Progenitor cell of endocrine pancreas (in vitro differentiated cells): ENCODE measurements around the gene ZPR1. TPM values are rescaled to one million over a fixed set of nuclear protein-coding genes. Genes with fewer than 3 reads are reported as not detected.
"Not testable (repeated sequence)": the region's sequence is repeated elsewhere in the genome, so short reads cannot be mapped to it uniquely, and the experiment has no call there.

ENCODE experiments used
- DNase-seq: peaks from one replicate; pipeline ENCODE4 v3.0.0; 2021; ENCODE audit warnings: low spot score; ENCODE audit not compliant: unreplicated experiment
- H3K27ac Mint-ChIP-seq: 2 replicates; pipeline ENCODE4 v1.8.0; 2021; ENCODE audit warnings: mild to moderate bottlenecking, moderate library complexity, mixed read lengths
- H3K27me3 Mint-ChIP-seq: 2 replicates; pipeline ENCODE4 v1.8.0; 2021; ENCODE audit warnings: mixed read lengths
- H3K36me3 Mint-ChIP-seq: 2 replicates; pipeline ENCODE4 v1.8.0; 2022; ENCODE audit warnings: mixed read lengths; ENCODE audit not compliant: insufficient read depth
- H3K4me1 Mint-ChIP-seq: 2 replicates; pipeline ENCODE4 v1.8.0; 2021; ENCODE audit warnings: low read depth, mixed read lengths
- H3K4me3 Mint-ChIP-seq: 2 replicates; pipeline ENCODE4 v1.8.0; 2021; ENCODE audit warnings: low read depth, mild to moderate bottlenecking, moderate library complexity, mixed read lengths
- H3K9me3 Mint-ChIP-seq: 2 replicates; pipeline ENCODE4 v1.8.0; 2021; ENCODE audit warnings: low read depth, mixed read lengths
- CTCF ChIP-seq: fragments of 200-600 bp; sonication (generic); IDR thresholded peaks from one replicate; pipeline ENCODE4 v1.5.0; 2021; ENCODE audit warnings: antibody characterized with exemption, mild to moderate bottlenecking; ENCODE audit not compliant: unreplicated experiment
- total RNA-seq: library from RNA; stranded (reverse); gene quantifications from 2 replicates; pipeline ENCODE4 v1.2.1, GENCODE V29; 2021

ZPR1 gene
- total RNA-seq, 1 donor from 2014 or later = 48.6 TPM

- DNase-seq = no peak
- no peak overlapping the region for H3K27ac Mint-ChIP-seq
- H3K4me1 Mint-ChIP-seq = no peaks in the 10 kb centered on the region
- H3K27me3 Mint-ChIP-seq = no peaks in the 10 kb centered on the region
- TF ChIP-seq CTCF = no peak
- no peaks in the 10 kb centered on the region for H3K9me3 Mint-ChIP-seq
- H3K36me3 Mint-ChIP-seq = peaks cover 22% of the 10 kb centered on the region
- H3K4me3 Mint-ChIP-seq = no peak overlapping the region
These were observed 25.7 kb downstream of the ZPR1 start for GRCh38 chr11:116762132-116762531.

- H3K4me3 Mint-ChIP-seq, H3K4me1 Mint-ChIP-seq, DNase-seq, H3K27ac Mint-ChIP-seq, H3K9me3 Mint-ChIP-seq, H3K27me3 Mint-ChIP-seq: not testable (repeated sequence)
- H3K36me3 Mint-ChIP-seq = peaks cover 22% of the 10 kb centered on the region
These were observed 31.8 kb downstream of the ZPR1 start for GRCh38 chr11:116756044-116756443.

- H3K4me3 Mint-ChIP-seq = no peak overlapping the region
- no peaks in the 10 kb centered on the region for H3K27me3 Mint-ChIP-seq
- no peak for DNase-seq
- no peaks in the 10 kb centered on the region for H3K9me3 Mint-ChIP-seq
- no peak for TF ChIP-seq CTCF
- H3K27ac Mint-ChIP-seq = no peak overlapping the region
- no peaks in the 10 kb centered on the region for H3K4me1 Mint-ChIP-seq
- peaks cover 17% of the 10 kb centered on the region for H3K36me3 Mint-ChIP-seq
These were observed 37.6 kb downstream of the ZPR1 start for GRCh38 chr11:116750070-116750718.

GRCh38 chr11:116742104-116742503 lies 45.7 kb downstream of the ZPR1 start:
- Mint-ChIP-seq H3K27me3 (no peaks in the 10 kb centered on the region), H3K4me1 (no peaks in the 10 kb centered on the region), H3K4me3 (no peak overlapping the region), H3K36me3 (peaks cover 5% of the 10 kb centered on the region), H3K9me3 (no peaks in the 10 kb centered on the region), H3K27ac (no peak overlapping the region)
- DNase-seq = no peak
- no peak for TF ChIP-seq CTCF

GRCh38 chr11:116740741-116741140 lies 47.1 kb downstream of the ZPR1 start:
- Mint-ChIP-seq H3K4me1 (no peaks in the 10 kb centered on the region), H3K36me3 (peaks cover 2% of the 10 kb centered on the region), H3K9me3 (no peaks in the 10 kb centered on the region), H3K27me3 (no peaks in the 10 kb centered on the region), H3K4me3 (no peak overlapping the region), H3K27ac (no peak overlapping the region)
- TF ChIP-seq CTCF = no peak
- DNase-seq = no peak

- no peak for TF ChIP-seq CTCF
- H3K36me3 Mint-ChIP-seq = peaks cover 1% of the 10 kb centered on the region
- H3K27me3 Mint-ChIP-seq = no peaks in the 10 kb centered on the region
- H3K4me1 Mint-ChIP-seq = no peaks in the 10 kb centered on the region
- H3K9me3 Mint-ChIP-seq = no peaks in the 10 kb centered on the region
- no peak for DNase-seq
- no peak overlapping the region for H3K4me3 Mint-ChIP-seq
- no peak overlapping the region for H3K27ac Mint-ChIP-seq
These were observed 48.8 kb downstream of the ZPR1 start for GRCh38 chr11:116738975-116739374.
